ENCODE measurements around the gene KLHL29.

The KLHL29 gene

GRCh38 chr2:23622466-23622865 is 237.5 kb downstream of the KLHL29 start:
- no peak for DNase-seq

GRCh38 chr2:23622966-23623675 is 238.1 kb downstream of the KLHL29 start:
- DNase-seq, result no peak

- DNase-seq, result peak; percentile 1 to 15
Measured at GRCh38 chr2:23624378-23624777, 239.4 kb downstream of the KLHL29 start.

GRCh38 chr2:23624915-23625314 is 239.9 kb downstream of the KLHL29 start:
- DNase-seq, result no peak

- no peak for DNase-seq
Measured at GRCh38 chr2:23625726-23626125, 240.7 kb downstream of the KLHL29 start.

- DNase-seq, result no peak
Measured at GRCh38 chr2:23626701-23627230, 241.8 kb downstream of the KLHL29 start.

GRCh38 chr2:23627236-23628009 is 242.4 kb downstream of the KLHL29 start:
- DNase-seq, result no peak

GRCh38 chr2:23628926-23629771 is 244.2 kb downstream of the KLHL29 start:
- DNase-seq, result no peak

- DNase-seq, result no peak
Measured at GRCh38 chr2:23629772-23630480, 244.9 kb downstream of the KLHL29 start.

GRCh38 chr2:23630961-23631360 is 246.0 kb downstream of the KLHL29 start:
- DNase-seq, result no peak

- no peak for DNase-seq
Measured at GRCh38 chr2:23631389-23631788, 246.4 kb downstream of the KLHL29 start.

GRCh38 chr2:23632386-23632785 is 247.4 kb downstream of the KLHL29 start:
- DNase-seq, result no peak

GRCh38 chr2:23632831-23633395 is 247.9 kb downstream of the KLHL29 start:
- no peak for DNase-seq

GRCh38 chr2:23633966-23634365 is 249.0 kb downstream of the KLHL29 start:
- no peak for DNase-seq

- DNase-seq, result no peak
Measured at GRCh38 chr2:23635442-23636340, 250.7 kb downstream of the KLHL29 start.

- no peak for DNase-seq
Measured at GRCh38 chr2:23636426-23636825, 251.4 kb downstream of the KLHL29 start.

GRCh38 chr2:23637011-23637778 is 252.2 kb downstream of the KLHL29 start:
- no peak for DNase-seq

- DNase-seq, result no peak
Measured at GRCh38 chr2:23639406-23639982, 254.5 kb downstream of the KLHL29 start.

- DNase-seq, result no peak
Measured at GRCh38 chr2:23640711-23641110, 255.7 kb downstream of the KLHL29 start.

GRCh38 chr2:23642516-23642915 is 257.5 kb downstream of the KLHL29 start:
- DNase-seq, result no peak
